Measurements from ENCODE around the gene SLC2A11.
"Not testable (repeated sequence)": the region's sequence is repeated elsewhere in the genome, so short reads cannot be mapped to it uniquely, and the experiment has no call there.

The SLC2A11 gene

DNA sequence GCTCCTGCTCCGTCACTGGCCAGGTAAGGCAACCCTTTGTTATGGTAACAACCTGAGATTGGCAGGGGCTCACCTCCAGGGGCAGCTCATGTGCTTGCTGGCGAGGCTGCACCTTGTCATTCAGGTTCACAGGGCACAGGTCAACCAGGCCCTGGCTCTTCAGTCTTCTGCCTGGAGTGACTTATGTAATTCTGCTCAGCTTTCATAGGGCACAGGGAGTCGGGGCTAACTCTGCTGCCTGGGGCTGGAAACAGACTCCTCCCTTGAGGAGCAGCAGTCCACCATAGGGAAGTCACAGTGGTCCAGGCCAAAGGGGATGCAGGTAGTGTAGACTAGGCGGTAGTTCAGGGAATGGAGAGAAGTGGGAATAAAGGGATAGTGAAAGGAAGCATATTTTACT lies 35.0 kb downstream of the SLC2A11 start:
- FAIRE-seq: no peak

GRCh38 chr22:23893121-23893944 lies 35.7 kb downstream of the SLC2A11 start:
- no peak for FAIRE-seq

DNA sequence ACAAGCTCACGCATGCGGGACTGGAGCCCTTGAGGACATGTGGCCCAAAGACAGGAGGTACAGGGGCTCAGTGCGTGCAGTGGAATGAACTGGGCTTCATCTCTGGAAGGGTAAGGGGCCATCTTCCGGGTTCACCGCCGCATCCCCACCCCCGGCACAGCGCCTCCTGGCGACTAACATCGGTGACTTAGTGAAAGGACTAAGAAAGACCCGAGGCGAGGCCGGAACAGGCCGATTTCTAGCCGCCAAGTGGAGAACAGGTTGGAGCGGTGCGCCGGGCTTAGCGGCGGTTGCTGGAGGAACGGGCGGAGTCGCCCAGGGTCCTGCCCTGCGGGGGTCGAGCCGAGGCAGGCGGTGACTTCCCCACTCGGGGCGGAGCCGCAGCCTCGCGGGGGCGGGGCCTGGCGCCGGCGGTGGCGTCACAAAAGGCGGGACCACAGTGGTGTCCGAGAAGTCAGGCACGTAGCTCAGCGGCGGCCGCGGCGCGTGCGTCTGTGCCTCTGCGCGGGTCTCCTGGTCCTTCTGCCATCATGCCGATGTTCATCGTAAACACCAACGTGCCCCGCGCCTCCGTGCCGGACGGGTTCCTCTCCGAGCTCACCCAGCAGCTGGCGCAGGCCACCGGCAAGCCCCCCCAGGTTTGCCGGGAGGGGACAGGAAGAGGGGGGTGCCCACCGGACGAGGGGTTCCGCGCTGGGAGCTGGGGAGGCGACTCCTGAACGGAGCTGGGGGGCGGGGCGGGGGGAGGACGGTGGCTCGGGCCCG lies 36.5 kb downstream of the SLC2A11 start, which contains the start of gene MIF:
MIF (plus strand) TSS at position 439 of the 765 bp plus-strand sequence; CDS start at position 531, 92 bp downstream.
- no peak for FAIRE-seq

DNA sequence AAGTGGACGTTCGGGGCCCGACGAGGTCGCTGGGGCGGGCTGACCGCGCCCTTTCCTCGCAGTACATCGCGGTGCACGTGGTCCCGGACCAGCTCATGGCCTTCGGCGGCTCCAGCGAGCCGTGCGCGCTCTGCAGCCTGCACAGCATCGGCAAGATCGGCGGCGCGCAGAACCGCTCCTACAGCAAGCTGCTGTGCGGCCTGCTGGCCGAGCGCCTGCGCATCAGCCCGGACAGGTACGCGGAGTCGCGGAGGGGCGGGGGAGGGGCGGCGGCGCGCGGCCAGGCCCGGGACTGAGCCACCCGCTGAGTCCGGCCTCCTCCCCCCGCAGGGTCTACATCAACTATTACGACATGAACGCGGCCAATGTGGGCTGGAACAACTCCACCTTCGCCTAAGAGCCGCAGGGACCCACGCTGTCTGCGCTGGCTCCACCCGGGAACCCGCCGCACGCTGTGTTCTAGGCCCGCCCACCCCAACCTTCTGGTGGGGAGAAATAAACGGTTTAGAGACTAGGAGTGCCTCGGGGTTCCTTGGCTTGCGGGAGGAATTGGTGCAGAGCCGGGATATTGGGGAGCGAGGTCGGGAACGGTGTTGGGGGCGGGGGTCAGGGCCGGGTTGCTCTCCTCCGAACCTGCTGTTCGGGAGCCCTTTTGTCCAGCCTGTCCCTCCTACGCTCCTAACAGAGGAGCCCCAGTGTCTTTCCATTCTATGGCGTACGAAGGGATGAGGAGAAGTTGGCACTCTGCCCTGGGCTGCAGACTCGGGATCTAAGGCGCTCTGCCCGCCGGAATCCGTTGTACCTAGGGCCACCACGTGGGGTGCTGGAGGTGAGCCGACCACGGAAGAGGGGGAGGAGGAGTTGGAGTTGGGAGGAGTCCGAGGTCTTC lies 37.3 kb downstream of the SLC2A11 start:
- FAIRE-seq: no peak

DNA sequence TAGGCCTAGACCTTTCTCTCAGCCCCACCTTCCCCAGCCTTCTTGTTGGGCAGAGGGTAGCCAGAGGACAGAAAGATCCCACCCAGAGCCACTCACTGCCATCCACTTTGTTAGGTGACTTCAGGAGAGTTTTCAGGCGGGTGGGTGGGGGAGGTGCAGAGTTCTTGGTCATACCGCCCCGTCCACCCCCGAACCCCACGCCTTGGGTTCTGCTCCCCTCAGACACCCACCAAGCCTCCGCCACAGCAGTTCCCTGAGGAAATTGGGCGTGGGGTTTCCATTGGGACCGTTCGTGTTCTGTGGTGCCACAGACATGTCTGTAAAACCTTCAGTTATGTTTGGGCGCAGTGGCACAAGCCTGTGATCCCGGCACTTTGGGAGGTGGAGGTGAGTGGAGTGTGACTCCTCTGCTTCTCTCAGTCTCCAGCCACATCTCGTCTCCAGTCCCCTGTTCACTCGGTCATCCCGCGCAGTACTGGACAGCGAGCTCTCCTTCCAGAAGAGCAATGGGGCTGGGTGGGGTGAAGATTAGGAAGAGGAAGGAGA lies 38.0 kb downstream of the SLC2A11 start:
- FAIRE-seq: no peak

DNA sequence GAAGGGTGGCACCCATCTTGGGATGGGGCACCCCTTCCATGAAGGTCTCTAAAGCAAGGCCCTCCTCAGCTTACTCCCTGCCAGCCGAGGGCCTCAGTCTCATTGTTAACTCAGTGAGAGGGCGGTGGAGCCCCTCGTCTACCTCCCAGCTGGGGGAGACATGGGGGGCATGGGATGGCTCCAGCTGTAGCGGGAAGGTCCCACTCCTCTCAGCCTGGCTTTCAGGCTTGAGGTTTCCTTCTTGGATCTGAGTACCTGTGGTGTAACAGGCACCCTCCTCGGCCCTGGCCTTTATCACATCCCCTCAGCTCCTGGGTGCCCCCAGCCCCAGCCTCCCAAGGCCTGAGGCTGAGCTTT lies 38.5 kb downstream of the SLC2A11 start:
- FAIRE-seq: no peak

- FAIRE-seq: no peak
These were observed 39.0 kb downstream of the SLC2A11 start for GRCh38 chr22:23896523-23897186.

DNA sequence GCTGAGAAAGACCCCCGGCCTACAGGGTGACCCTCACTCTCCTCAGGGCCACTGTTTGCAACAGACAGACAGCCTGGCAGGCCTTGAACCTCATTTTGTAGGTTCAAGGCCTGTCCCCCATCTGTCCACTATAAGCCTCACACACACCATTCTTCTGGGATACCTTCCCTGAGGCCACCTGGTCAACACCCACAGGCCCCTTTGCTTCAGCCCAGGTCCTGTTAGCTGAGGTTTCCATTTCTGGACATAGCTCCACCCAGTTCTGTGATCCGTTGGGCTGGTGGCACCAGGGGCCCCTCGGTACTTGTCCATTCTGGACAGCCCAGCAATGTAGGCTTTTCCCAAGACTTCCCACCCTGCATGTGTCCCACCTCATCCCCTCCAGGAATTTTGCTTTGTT lies 39.6 kb downstream of the SLC2A11 start:
- no peak for FAIRE-seq

DNA sequence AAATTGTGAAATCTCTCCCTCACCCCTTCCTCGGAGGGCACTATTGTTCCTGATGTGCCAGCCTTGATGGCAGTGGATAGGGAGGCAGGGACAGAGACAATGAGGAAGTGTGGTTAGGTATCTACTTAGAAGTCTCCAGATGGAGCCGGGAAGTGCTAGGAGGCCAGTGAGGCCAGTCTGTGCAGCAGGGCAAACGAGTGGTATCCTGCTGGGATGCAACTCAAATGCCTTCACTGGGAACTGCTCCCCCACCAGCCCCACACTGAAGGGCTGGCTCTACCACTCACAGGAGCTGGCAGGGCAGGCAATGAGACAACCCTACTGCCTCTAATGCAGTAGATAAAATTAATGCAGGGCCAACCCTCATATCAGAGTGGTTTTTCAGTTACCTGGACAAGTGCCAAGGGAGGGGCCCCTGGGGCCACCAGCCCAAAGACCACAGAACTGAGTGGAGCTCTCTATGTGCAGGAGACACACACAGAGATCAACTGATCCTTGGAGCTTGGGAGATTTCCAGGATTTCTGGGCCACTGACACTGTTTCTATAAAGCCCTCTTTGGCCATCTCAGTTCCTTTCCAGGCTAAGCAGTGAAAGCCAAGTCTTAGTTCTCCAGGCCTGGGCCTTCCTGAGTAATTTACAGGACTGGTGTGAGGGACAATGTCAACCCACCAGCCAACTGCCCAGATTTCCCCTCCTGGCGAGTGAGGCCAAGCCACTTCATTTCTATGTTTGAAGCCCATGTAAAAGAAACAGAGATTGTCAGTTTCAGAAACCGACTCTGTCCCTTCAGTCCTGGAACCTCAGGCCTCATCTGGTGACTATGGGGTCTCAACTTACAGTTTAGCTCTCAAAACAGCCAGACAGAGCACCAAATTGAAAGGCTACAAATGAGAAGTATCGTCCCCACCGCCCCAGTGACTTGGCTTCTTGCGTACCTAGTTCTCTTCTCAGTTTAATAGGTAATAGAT lies 40.6 kb downstream of the SLC2A11 start:
- FAIRE-seq: no peak

- no peak for FAIRE-seq
These were observed 41.5 kb downstream of the SLC2A11 start for GRCh38 chr22:23899042-23899745.

- not testable (repeated sequence) for FAIRE-seq
These were observed 42.6 kb downstream of the SLC2A11 start for GRCh38 chr22:23900227-23900626.

GRCh38 chr22:23901600-23901999 lies 43.9 kb downstream of the SLC2A11 start:
- FAIRE-seq: no peak

DNA sequence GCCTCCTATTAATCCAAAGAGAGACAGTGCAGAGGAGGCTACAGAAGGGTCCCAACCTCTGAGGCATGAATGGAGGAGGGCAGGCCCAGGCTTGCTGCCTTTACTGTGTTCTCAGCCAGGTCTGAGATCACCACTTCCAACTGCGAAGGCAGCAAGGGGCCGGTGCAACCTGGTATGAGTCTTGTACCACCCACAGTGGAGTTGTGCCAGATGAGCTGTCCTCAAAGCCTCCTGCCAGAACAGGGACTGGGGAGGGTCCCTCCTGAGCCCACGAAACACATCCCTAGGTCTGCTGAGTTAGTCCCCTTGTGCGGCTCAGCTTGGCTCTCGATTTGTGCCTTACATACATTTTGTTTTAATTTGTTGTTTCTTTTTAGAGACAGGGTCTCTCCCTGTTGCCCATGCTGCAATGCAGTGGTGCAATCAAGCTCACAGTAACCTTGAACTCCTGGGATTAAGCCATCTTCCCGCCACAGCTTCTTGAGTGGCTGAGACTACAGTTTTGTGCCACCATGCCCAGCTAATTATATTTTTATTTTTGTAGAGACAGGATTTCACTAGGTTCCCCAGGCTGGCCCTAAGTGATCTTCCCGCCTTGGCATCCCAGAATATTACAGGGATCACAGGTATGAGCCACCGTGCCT lies 45.8 kb downstream of the SLC2A11 start:
- no peak for FAIRE-seq

DNA sequence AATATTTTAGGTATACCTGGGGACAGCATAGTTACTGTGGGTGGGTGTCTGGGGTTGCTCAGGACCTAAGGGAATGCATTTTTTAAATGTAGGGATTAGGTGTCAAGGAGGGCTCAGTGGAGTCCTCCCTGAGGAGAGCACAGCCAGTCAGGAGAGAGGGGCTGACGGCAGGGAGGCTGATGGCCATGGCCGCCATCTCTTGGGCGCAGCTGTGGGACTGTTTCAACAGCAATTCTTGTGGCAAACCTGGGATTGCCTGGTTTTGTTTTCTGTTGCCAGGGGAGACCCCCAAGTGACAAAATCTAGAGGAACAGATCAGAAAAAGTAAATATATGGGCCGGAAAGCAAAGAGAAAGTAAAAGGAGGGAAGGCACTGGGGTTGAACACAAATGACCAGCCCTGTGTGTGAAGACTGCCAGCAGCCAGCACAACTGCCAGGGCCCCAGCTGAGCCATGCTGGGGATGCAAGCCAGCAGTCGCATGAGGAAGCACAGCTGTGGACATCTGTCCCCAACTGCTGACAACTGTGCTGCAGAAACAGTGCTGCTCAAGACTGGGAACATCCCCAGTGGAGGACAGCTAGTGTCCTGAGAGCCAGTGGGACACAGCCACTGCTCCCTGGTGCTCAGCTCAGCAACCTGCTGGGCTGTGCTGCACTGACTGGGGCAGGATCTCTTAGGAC lies 47.0 kb downstream of the SLC2A11 start:
- FAIRE-seq: no peak

DNA sequence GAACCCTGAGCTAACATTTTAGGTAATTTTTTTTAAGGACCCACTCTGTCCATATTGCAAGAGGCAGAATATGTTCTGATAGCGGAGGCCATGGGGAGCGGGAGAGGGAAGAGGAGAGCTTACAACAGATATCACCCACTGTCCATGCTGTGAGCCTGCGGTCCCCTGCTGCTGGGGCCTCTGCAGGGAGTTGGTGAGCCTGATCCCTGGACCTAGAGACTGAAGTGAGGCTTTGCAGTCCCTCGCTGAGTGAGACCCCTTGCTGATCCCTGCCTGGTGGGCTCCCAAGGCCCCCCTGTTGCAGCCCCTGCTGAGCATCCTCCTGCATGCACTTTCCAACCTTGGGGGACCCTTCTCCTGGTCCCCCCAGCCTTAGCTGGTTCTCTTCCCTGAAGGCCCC lies 49.0 kb downstream of the SLC2A11 start:
- no peak for FAIRE-seq

GRCh38 chr22:23907423-23907822 lies 49.7 kb downstream of the SLC2A11 start:
- not testable (repeated sequence) for FAIRE-seq

DNA sequence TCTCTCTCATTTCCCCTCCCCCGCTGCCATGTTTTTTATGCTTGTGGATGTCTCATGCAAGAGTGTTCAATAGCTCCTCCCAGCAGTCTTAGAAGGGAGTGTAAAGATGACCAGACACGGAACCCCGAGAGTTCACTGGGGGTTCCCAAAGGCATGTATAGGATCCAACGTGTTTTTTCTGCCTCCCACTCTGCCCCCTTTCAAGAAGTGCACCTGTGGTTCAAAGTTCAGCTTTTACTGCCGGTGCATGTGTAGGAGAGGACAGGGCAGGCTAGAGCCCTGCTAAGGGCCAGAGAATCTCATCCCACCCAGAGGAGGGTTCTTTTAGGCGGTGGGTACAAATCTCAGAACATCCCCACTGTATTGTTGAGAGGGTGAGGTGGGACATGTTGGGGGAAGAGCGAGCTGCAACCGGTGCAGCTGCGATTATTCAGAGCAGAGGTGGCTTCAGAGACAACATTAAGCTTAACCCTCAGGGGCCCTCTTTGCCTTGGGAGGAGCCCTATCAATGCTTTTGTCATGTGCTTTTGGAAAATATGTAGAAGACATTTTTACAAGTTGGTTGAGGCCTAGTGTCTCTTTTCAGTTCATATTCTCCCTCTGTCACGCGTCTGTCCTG lies 51.0 kb downstream of the SLC2A11 start:
- FAIRE-seq: no peak

DNA sequence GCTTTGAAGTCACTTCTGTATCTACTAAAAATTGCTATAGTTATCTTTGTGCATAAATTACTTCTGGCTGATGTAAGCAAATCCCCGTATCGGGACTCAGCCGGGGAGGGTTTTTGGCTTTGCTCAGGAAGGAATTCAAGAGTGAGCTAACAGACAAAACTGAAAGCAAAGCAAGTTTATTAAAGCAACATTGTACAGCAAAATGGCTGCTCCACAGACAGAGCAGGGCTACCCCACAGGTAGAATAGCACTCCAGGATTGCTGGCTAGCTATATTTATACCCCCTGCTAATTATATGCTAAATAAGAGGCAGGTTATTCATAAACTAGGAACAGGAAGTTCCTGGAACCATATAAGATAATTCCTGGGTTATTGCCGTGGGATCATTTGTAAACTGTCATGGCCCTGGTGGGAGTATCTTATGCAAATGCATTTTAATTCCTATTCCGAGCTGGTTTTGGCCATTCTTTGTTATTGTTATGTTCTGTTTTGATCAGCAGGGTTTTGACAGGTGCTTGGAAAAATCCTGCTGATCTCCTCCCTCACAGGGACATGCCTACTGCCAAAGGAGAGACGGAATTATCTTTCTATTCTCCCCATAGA lies 51.7 kb downstream of the SLC2A11 start:
- FAIRE-seq: no peak

Measured in islet of Langerhans (tissue), 1 donor.